Left lung (tissue), 10 donors: ENCODE data around the gene SVIL. TPM values are rescaled to one million over a fixed set of nuclear protein-coding genes. Genes with fewer than 3 reads are reported as not detected.

Experiments used
- ATAC-seq: fragments of 200-7000 bp; cut with Tn5 transposase; one replicate; pipeline ENCODE4 v1.9.1; 2020; ENCODE audit warnings: moderate library complexity
- DNase-seq, 4 donors: peaks; one replicate each; pipeline ENCODE4 v3.0.0-alpha.2; 2013 to 2020
- H3K27ac ChIP-seq, 2 donors: fragments of 200-600 bp; sonication (generic) in 1 of 2; one replicate each; pipeline versions ENCODE4 v1.5.0 to v1.8.0; 2020 to 2021
- H3K27me3 ChIP-seq, 2 donors: fragments of 200-600 bp; sonication (generic) in 1 of 2; one replicate each; pipeline versions ENCODE4 v1.5.0 to v1.8.0; 2020 to 2021
- H3K36me3 ChIP-seq, 2 donors: fragments of 200-600 bp; sonication (generic) in 1 of 2; one replicate each; pipeline versions ENCODE4 v1.5.0 to v1.8.0; 2020 to 2021
- H3K4me1 ChIP-seq, 2 donors: fragments of 200-600 bp; one replicate each; pipeline ENCODE4 v1.8.0; 2021
- H3K4me3 ChIP-seq, 2 donors: fragments of 200-600 bp; sonication (generic) in 1 of 2; one replicate each; pipeline versions ENCODE4 v1.5.0 to v1.8.0; 2020 to 2021; ENCODE audit warnings: mild to moderate bottlenecking in 1 of 2
- H3K9me3 ChIP-seq, 2 donors: fragments of 200-600 bp; sonication (generic) in 1 of 2; one replicate each; pipeline versions ENCODE4 v1.5.0 to v1.8.0; 2020 to 2021
- intact Hi-C, 2 donors: fragments of 100-400 bp; cut with DNase I; formaldehyde crosslinking; loops; one replicate each; pipeline versions ENCODE4 v1.11.2 to v1.14.2; 2022
- polyA plus RNA-seq, 6 donors: library from polyadenylated mRNA; unstranded; fragments of 120-200 nt; gene quantifications; one replicate each; pipeline ENCODE4 v1.2.1, GENCODE V29; 2013; ENCODE audit not compliant: insufficient read length in 6 of 6
- total RNA-seq, 2 donors: library from RNA; stranded (reverse); fragmentation: NEBNext Ultra II Directional; extraction: Animal tissue kit (Norgen Biotek cat#: 25700); gene quantifications; one replicate each; pipeline ENCODE4 v1.2.1, GENCODE V29; 2021
- TF ChIP-seq, protein P1 (sequence below), 2 donors: fragments of 200-600 bp; sonication (generic) in 1 of 2; IDR thresholded peaks; one replicate each; pipeline versions ENCODE4 v1.5.0 to v1.8.0; 2021; ENCODE audit warnings: antibody characterized with exemption in 2 of 2
- donor health status: DM: no; HTN: yes; CAD: no.
- donor health status: DM: no; HTN: no; CAD: no.

Gene SVIL
- total and polyA plus RNA-seq, 8 donors: 49.3 to 103 (median 54.9) TPM

DNA sequence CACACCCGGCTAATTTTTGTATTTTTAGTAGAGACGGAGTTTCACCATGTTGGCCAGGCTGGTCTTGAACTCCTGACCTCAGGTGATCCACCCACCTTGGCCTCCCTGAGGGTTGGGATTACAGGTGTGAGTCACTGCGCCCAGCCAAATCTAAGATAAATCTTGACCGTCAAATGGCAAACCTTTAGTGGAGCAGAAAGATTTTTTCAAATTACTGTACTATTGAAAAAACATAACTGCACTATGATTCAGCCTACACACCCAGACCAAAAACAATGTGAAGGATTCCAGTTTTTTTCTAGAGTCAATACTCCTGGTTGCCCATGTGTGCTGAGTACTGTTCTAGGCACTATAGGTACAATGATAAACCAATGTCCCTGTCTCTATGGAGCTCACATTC lies 33.9 kb upstream of the SVIL start:
- DNase-seq: no peak

DNA sequence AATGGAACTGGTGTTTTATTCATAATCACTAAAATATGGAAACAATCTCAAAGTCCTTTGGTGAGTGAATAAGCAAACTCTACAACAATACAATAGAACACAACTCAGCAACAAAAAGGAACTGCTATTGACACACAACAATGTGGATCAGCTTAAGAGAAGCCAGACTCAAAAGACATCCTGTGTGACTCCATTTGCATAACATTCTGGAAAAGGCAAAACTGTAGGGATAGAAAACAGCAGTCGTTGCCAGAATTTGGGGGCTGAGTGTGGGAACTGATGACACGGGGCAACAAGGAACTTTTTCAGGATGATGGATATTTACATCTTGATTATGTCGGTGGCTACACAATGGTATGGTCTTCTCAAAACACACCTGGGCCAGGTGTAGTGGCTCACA lies 32.4 kb upstream of the SVIL start:
- no peak for ATAC-seq
- TF ChIP-seq, protein P1, sequence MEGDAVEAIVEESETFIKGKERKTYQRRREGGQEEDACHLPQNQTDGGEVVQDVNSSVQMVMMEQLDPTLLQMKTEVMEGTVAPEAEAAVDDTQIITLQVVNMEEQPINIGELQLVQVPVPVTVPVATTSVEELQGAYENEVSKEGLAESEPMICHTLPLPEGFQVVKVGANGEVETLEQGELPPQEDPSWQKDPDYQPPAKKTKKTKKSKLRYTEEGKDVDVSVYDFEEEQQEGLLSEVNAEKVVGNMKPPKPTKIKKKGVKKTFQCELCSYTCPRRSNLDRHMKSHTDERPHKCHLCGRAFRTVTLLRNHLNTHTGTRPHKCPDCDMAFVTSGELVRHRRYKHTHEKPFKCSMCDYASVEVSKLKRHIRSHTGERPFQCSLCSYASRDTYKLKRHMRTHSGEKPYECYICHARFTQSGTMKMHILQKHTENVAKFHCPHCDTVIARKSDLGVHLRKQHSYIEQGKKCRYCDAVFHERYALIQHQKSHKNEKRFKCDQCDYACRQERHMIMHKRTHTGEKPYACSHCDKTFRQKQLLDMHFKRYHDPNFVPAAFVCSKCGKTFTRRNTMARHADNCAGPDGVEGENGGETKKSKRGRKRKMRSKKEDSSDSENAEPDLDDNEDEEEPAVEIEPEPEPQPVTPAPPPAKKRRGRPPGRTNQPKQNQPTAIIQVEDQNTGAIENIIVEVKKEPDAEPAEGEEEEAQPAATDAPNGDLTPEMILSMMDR (IDR thresholded peaks at IDR 0.05): no peak
- intact Hi-C loops: no loop called here
- Histone ChIP-seq H3K4me3 (no peak overlapping the region), H3K9me3 (no peaks in the 10 kb centered on the region), H3K27me3 (no peaks in the 10 kb centered on the region), H3K27ac (no peak overlapping the region), H3K36me3 (no peaks in the 10 kb centered on the region), H3K4me1 (peaks cover 0 to 8% of the 10 kb centered on the region in 2 donors)
- DNase-seq: no peak

More for the DNA sequence above, 33.9 kb upstream of the SVIL start:
- H3K27me3 ChIP-seq: no peaks in the 10 kb centered on the region
- intact Hi-C loops: no loop called here
- ATAC-seq: peak; percentile 62
- no peaks in the 10 kb centered on the region for H3K9me3 ChIP-seq
- TF ChIP-seq, protein P1 (IDR thresholded peaks at IDR 0.05): no peak
- H3K27ac ChIP-seq: peak overlapping the region in 1 of 2 donors; percentile 50
- no peaks in the 10 kb centered on the region for H3K36me3 ChIP-seq
- H3K4me3 ChIP-seq: no peak overlapping the region
- peaks cover 0 to 8% of the 10 kb centered on the region in 2 donors for H3K4me1 ChIP-seq

DNA sequence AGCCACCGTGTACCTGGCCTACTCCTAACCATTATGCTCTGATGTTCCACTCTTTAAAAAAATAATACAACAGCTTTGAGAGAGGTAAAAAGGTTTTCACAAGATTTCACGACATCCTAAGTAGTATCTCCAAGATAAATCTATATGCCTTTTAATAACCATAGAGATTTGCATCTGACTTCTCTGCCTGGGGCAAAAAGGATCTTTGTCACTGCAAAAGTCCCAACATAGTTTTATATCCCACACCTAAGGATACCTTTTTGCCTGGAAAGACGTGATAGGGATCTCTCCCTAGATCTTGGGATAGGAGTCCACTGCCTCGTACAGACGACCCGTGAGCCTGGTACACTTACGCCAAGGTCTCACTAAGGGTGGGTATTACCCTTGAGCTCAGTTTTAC lies 31.4 kb upstream of the SVIL start:
- H3K4me1 ChIP-seq: peaks cover 8 to 15% of the 10 kb centered on the region in 2 donors
- H3K36me3 ChIP-seq: no peaks in the 10 kb centered on the region
- intact Hi-C loops: no loop called here
- H3K27ac ChIP-seq: no peak overlapping the region
- DNase-seq: no peak
- no peaks in the 10 kb centered on the region for H3K9me3 ChIP-seq
- H3K27me3 ChIP-seq: no peaks in the 10 kb centered on the region
- TF ChIP-seq, protein P1 (IDR thresholded peaks at IDR 0.05): no peak
- ATAC-seq: no peak
- H3K4me3 ChIP-seq: no peak overlapping the region

DNA sequence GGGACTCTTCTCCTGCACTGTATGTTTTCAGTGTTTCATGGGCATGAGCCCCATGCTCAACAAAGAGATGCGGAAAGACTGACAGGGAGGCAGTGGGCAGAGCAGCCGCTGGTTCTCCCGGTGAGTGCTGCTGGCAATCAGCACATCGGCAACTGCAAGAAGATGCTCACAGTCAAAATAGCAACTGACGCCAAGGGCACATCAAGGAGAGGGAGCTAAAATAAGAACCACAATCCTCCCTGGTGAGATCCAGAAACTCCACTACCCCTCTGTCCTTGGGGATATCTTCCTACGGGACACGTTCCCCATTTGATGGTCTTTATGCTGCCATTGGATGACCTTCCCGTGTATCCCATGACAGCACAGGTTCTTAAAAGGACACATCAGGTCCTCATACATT lies 28.9 kb upstream of the SVIL start:
- TF ChIP-seq, protein P1 (IDR thresholded peaks at IDR 0.05): no peak
- Histone ChIP-seq H3K27me3 (no peaks in the 10 kb centered on the region), H3K4me3 (no peak overlapping the region), H3K27ac (no peak overlapping the region), H3K36me3 (no peaks in the 10 kb centered on the region), H3K4me1 (peaks cover 30 to 32% of the 10 kb centered on the region in 2 donors), H3K9me3 (no peaks in the 10 kb centered on the region)
- intact Hi-C loops: no loop called here
- no peak for DNase-seq
- ATAC-seq: no peak

DNA sequence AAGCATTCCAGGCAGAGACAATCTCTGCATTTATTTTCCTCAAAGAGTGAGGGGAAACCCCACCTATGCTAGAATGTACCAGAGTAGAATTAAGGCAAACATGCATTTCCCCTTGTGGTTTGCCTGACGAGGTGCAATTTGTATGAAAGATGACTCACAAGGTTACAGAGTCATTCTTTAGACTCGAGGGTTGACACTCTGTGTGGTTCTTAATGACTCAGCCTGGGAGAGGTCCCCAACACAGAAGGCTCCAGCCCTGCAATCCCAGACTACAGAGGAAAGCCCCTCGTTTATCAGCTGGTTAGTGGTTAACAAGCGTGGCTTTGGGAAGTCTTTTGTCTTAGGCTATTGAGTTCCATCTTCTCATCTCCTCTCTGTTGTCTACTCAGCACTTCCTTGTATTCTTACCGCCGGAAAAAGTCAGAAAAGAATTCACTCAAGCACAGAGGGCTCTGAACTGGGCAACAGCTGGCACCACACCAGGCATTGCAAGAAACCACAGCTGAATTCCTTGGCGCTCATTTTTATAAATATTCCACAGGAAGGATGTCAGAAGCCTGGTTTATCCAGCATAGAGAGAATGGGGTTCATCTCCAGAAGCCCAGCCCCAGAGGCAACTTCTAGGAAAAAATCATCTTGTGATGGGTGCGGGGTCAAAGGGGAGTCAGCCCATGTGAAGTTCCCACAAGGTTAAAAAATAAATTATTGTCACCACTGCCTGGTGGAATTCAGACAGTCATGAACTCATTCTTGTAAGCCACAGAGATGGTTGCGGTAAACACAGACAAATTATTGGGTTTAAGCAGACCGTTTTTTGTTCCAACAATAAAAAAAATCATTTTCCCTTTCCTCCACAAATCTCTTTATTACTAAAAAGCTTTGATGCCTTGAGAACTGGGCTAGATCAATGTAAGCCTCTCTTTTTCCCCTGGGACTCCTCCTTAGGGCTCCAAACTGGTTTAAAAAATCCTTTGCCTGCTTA lies 24.5 kb upstream of the SVIL start:
- DNase-seq: peak in 3 of 4 donors; percentile 10 to 74 (median 33)
- Histone ChIP-seq H3K27ac (peak overlapping the region; percentile 86 to 87), H3K4me3 (no peak overlapping the region), H3K36me3 (peaks cover 0 to 22% of the 10 kb centered on the region in 2 donors), H3K4me1 (peaks cover 36 to 40% of the 10 kb centered on the region in 2 donors), H3K9me3 (peaks cover 0 to 8% of the 10 kb centered on the region in 2 donors), H3K27me3 (no peaks in the 10 kb centered on the region)
- intact Hi-C loops: no loop called here
- TF ChIP-seq, protein P1 (IDR thresholded peaks at IDR 0.05): peak in 1 of 2 donors; percentile 67
- peak; percentile 94 for ATAC-seq
